ENCODE data around the gene SMG1. TPM values are rescaled to one million over a fixed set of nuclear protein-coding genes. Genes with fewer than 3 reads are reported as not detected.

SMG1 gene
- total RNA-seq, 1 experiment from 2014 or later, result 96.4 TPM

- no peak overlapping the region for H3K14ac ChIP-seq (ENCODE audit: insufficient read depth, low read length)
- H2AK5ac ChIP-seq (ENCODE audit: insufficient read length, low read length), result no peak overlapping the region
- H3K4me1 ChIP-seq (ENCODE audit: insufficient read depth, low read length), result no peaks in the 10 kb centered on the region
- DNase-seq, result no peak
- no peak overlapping the region for H2BK5ac ChIP-seq (ENCODE audit: insufficient read length, low read length)
- H3K4me2 ChIP-seq (ENCODE audit: insufficient read depth, insufficient read length, low read length), result no peak overlapping the region
- no peaks in the 10 kb centered on the region for H3K23me2 ChIP-seq (ENCODE audit: insufficient read length, low read depth, low read length, poor library complexity, severe bottlenecking)
- Mint-ChIP-seq H3K9me3 (no peaks in the 10 kb centered on the region), H3K36me3 (ENCODE audit: insufficient read depth in 1 of 3, low read depth in 3 of 3) (peaks cover 37 to 94% (median 85%) of the 10 kb centered on the region in 3 experiments), H3K27me3 (ENCODE audit: low read depth) (no peaks in the 10 kb centered on the region), H3K27ac (peak overlapping the region in 2 of 3 experiments; percentile 16 to 72; a peak in 3 of 7 replicates), H3K4me3 (no peak overlapping the region), H3K4me1 (peaks cover 0 to 9% of the 10 kb centered on the region in 2 experiments; a peak in 2 of 4 replicates)
- H4K20me1 ChIP-seq (ENCODE audit: control insufficient read depth, insufficient read depth, insufficient read length), result no peaks in the 10 kb centered on the region
- H4K5ac ChIP-seq (ENCODE audit: insufficient read length, low read depth, low read length), result no peak overlapping the region
- H3K23ac ChIP-seq (ENCODE audit: insufficient read length, low read depth, low read length), result no peak overlapping the region
- no peak overlapping the region for H2BK20ac ChIP-seq (ENCODE audit: low read depth, low read length, poor library complexity, severe bottlenecking)
- no peaks in the 10 kb centered on the region for H3K27me3 ChIP-seq (ENCODE audit: insufficient read depth, low read length)
- H3T11ph ChIP-seq (ENCODE audit: low read length), result no peak overlapping the region
- no peak overlapping the region for H2BK15ac ChIP-seq (ENCODE audit: low read depth, low read length)
- TF ChIP-seq CTCF (conservative IDR thresholded peaks at IDR 0.05), result no peak
- no peaks in the 10 kb centered on the region for H3K79me2 ChIP-seq (ENCODE audit: insufficient read depth, low read length)
- no peak overlapping the region for H2BK120ac ChIP-seq (ENCODE audit: low read depth, low read length, poor library complexity, severe bottlenecking)
- H4K8ac ChIP-seq (replicated peaks; ENCODE audit: insufficient read length, low read depth, low read length), result no peak overlapping the region
- H3K4ac ChIP-seq (ENCODE audit: low read depth, low read length), result no peak overlapping the region
- H3K18ac ChIP-seq (ENCODE audit: insufficient read length, low read depth, low read length), result no peak overlapping the region
- H3K27ac ChIP-seq (ENCODE audit: insufficient read length, low read depth, low read length), result no peak overlapping the region
- H3K9me3 ChIP-seq (ENCODE audit: control insufficient read depth, low read depth, low read length), result no peaks in the 10 kb centered on the region
- H3K56ac ChIP-seq (ENCODE audit: insufficient read length, low read depth, low read length), result no peak overlapping the region
- H2AFZ ChIP-seq (ENCODE audit: low read length), result no peak overlapping the region
- H2BK12ac ChIP-seq (ENCODE audit: insufficient read length, low read depth, low read length), result no peak overlapping the region
- WGBS (ENCODE audit: extremely low coverage, insufficient read length, low lambda C conversion rate), result 100% methylated on average over 1 of the region's 6 CpGs
- H4K91ac ChIP-seq (ENCODE audit: insufficient read length, low read depth, low read length), result no peak overlapping the region
- H3K79me1 ChIP-seq (ENCODE audit: insufficient read depth, low read depth, low read length, poor library complexity, severe bottlenecking), result no peaks in the 10 kb centered on the region
- H3K9ac ChIP-seq (ENCODE audit: extremely low read depth, insufficient read length, low read length), result no peak overlapping the region
These were observed 86.7 kb downstream of the SMG1 start for GRCh38 chr16:18839555-18839954.
